ENCODE results near the gene DHCR7. TPM values are rescaled to one million over a fixed set of nuclear protein-coding genes. Genes with fewer than 3 reads are reported as not detected.

DHCR7 gene
- total RNA-seq, 1 donor: 16.7 TPM

DNA sequence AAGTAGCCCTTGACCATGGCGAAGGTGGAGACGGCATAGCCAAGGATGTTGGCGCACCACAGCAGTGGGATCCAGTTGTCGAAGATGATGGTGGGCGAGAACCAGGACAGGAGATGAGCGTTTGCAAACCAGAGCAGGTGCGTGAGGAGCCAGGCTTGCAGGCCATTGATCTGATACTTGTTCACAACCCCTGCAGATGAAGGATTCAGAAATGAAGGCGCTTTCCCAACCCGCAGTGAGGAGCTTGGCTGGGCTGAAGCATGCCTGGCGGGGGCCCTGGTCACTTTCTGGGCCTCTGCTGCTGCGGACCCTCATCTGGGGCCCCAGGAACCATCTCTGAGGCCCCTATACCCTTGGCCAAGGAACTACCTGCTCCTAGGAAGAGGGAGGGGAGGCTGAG is 6.9 kb downstream of the DHCR7 start:
- H3K4me3 ChIP-seq (ENCODE audit: low read depth, low read length): no peak overlapping the region
- DNase-seq (ENCODE audit: low read depth): no peak
- no peak for TF ChIP-seq CTCF (IDR thresholded peaks at IDR 0.05; ENCODE audit: insufficient read depth, low read length)

DNA sequence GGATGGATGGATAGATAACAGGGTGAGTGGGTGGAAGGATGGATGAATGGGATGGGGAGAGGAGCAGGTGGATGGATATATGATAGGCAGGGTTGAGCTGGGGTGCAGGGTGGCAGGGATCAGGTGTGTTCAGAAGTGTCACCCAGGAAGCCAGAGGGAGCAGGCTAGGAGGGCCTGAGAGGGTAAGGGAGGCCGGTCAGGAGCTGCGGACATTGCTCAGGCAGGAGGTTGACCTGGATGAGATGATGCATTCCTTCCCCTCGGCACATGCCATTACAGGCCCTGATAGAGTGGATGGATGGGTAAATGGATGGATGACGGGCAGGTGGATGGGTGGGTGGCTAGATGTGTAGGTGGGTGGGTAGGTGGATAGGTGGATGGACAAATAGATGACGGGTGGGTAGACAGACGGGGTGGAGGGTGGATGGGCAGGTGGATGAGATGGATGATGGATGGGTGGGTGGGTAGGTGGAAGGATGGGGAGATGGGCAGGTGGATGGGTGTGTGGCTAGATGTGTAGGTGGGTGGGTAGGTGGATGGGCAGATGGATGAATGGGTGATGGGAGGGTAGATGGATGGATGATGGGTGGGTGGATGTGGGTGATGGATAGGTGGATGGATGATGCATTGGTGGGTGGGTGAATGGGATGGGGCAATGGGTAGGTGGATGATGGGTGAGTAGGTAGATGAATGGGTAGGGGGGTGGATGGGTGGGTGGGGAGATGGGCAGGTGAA is 8.0 kb downstream of the DHCR7 start:
- no peak for TF ChIP-seq CTCF (IDR thresholded peaks at IDR 0.05; ENCODE audit: insufficient read depth, low read length)
- DNase-seq (ENCODE audit: low read depth): no peak
- H3K4me3 ChIP-seq (ENCODE audit: low read depth, low read length): no peak overlapping the region

GRCh38 chr11:71438650-71439049 is 9.5 kb downstream of the DHCR7 start:
- no peak overlapping the region for H3K4me3 ChIP-seq (ENCODE audit: low read depth, low read length)
- no peak for DNase-seq (ENCODE audit: low read depth)
- TF ChIP-seq CTCF (IDR thresholded peaks at IDR 0.05; ENCODE audit: insufficient read depth, low read length): no peak

DNA sequence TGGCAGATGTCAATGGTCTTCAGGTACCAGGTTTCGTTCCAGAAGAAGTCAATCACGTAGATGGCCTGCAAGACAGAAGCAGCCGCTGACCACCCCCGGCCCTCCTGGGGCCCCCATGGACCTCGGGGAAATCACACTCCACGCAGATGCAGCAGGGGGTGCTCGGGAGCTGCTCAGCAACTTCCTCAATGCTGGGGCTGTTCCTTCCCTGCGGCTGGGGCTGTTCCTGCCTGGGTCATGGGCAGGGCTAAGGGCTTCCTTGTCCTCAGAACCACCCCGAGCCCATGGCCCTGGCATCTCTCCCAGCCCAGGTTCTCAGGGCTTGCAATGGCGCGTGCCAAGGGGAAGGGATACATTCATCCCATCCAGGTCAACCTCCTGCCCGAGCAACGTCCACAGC is 10.3 kb downstream of the DHCR7 start:
- no peak for TF ChIP-seq CTCF (IDR thresholded peaks at IDR 0.05; ENCODE audit: insufficient read depth, low read length)
- no peak for DNase-seq (ENCODE audit: low read depth)
- H3K4me3 ChIP-seq (ENCODE audit: low read depth, low read length): no peak overlapping the region

DNA sequence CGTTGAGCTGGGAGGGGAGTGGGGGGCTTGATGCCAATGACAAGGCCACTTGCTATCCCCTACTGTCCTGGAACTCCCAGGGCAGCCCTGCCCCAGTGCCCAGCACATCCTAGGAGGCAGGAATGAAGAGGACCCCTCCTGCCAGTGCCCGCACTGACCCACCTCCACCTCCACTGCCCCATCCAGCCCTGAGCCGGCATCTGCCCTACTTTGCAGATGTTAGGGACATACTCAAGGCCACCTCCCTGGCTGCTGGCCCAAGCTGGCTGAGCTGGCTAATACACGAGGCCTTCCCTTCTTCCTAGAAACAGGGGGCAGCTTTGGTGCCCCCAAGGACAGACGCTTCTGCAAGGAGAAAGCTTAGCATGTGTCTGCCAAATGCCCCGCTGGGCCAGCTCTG is 10.8 kb downstream of the DHCR7 start:
- H3K4me3 ChIP-seq (ENCODE audit: low read depth, low read length): no peak overlapping the region
- no peak for TF ChIP-seq CTCF (IDR thresholded peaks at IDR 0.05; ENCODE audit: insufficient read depth, low read length)
- DNase-seq (ENCODE audit: low read depth): no peak

DNA sequence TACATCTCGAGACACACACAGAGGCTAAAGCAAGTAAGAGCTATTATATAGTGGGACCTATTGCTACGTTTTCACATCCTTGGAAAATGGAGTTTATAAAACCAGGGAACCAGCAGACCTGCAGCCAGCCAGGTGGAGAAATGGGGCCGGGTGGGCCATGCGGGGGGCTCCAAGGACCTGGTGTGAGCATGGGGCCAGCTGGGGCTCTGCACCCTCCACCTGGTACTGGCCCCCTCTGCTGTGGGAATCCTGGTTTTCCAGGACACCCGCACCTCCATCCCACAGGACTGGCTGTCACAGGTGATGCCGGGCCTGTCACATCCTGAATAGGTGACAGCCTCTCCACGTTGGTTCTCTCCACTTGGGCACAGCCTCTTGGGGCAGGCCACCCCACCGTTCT is 11.3 kb downstream of the DHCR7 start:
- no peak overlapping the region for H3K4me3 ChIP-seq (ENCODE audit: low read depth, low read length)
- DNase-seq (ENCODE audit: low read depth): no peak
- TF ChIP-seq CTCF (IDR thresholded peaks at IDR 0.05; ENCODE audit: insufficient read depth, low read length): no peak

Measured in fibroblast of the aortic adventitia (primary cell).